HFF-Myc (cell line): ENCODE results near the gene SYVN1.
"Not testable (repeated sequence)": the region's sequence is repeated elsewhere in the genome, so short reads cannot be mapped to it uniquely, and the experiment has no call there.

Experiments used
- DNase-seq: peaks from one replicate; pipeline ENCODE4 v3.0.0-alpha.2; 2011; ENCODE audit warnings: low read depth; ENCODE audit errors: extremely low read depth
- H3K4me3 ChIP-seq: replicated peaks from 2 replicates; pipeline ENCODE4 v1.5.1; 2011; ENCODE audit warnings: low read depth, mild to moderate bottlenecking, control low read depth, low read length
- CTCF ChIP-seq: IDR thresholded peaks from 2 replicates; pipeline ENCODE4 v1.5.1; 2012; ENCODE audit warnings: mild to moderate bottlenecking, low read depth, low read length, control low read depth; ENCODE audit errors: missing control alignments

SYVN1 gene

GRCh38 chr11:65134240-65134951, at the start of gene SYVN1:
SYVN1 (minus strand) TSS chr11:65134519; CDS start chr11:65133601, 918 bp downstream.
- peak within 1 kb of the TSS; percentile 93 for H3K4me3 ChIP-seq
- no peak for TF ChIP-seq CTCF
- DNase-seq = peak; percentile 38

- DNase-seq = no peak
- H3K4me3 ChIP-seq = peak overlapping the region; percentile 90
- TF ChIP-seq CTCF = no peak
Measured at GRCh38 chr11:65183201-65183891, 49.0 kb upstream of the SYVN1 start.

GRCh38 chr11:65182258-65183170, 48.2 kb upstream of the SYVN1 start:
- H3K4me3 ChIP-seq = peak overlapping the region; percentile 90
- DNase-seq = no peak
- no peak for TF ChIP-seq CTCF

- peak within 1 kb of the TSS; percentile 90 for H3K4me3 ChIP-seq
- DNase-seq = peak; percentile 50
- no peak for TF ChIP-seq CTCF
Measured at GRCh38 chr11:65181569-65182257, 47.4 kb upstream of the SYVN1 start, which contains the start of gene CAPN1. CAPN1 (plus strand) TSS chr11:65181928; CDS start chr11:65182702, 774 bp downstream.

- peak overlapping the region; percentile 90 for H3K4me3 ChIP-seq
- no peak for DNase-seq
- peak; percentile 32 for TF ChIP-seq CTCF
Measured at GRCh38 chr11:65180877-65181568, 46.7 kb upstream of the SYVN1 start.

GRCh38 chr11:65174571-65175010, 40.3 kb upstream of the SYVN1 start:
- H3K4me3 ChIP-seq, DNase-seq: not testable (repeated sequence)
